Endothelial cell of umbilical vein (primary cell): Measurements from ENCODE around the gene KRT15. TPM values are rescaled to one million over a fixed set of nuclear protein-coding genes. Genes with fewer than 3 reads are reported as not detected.

ENCODE experiments used
- BruUV-seq: library from RNA; stranded (reverse); fragments of 400-500 nt; replicated peaks from 2 replicates; lab custom pipeline; 2021; lab: Mats Ljungman, UMichigan
- CTCF ChIA-PET: fragments of 300-600, 350-600 bp; sonication (Branson Sonifier 250); formaldehyde crosslinking; loops from one replicate; lab custom pipeline; 2021; ENCODE audit warnings: antibody characterized with exemption, inconsistent platforms; lab: Charles Lee
- POLR2A ChIA-PET: fragments of 300-600, 350-600 bp; sonication (Branson Sonifier 250); formaldehyde crosslinking; loops from one replicate; lab custom pipeline; 2021; ENCODE audit warnings: antibody characterized with exemption, inconsistent platforms; lab: Charles Lee
- DNase-seq: peaks from one replicate; pipeline ENCODE4 v3.0.0-alpha.2; 2011; ENCODE audit warnings: low read depth, low spot score
- FAIRE-seq: peaks from 2 replicates; lab custom pipeline; 2011; peaks lifted over from hg19 to GRCh38; lab: Jason Lieb, UNC
- H2AFZ ChIP-seq: 2 replicates; pipeline ENCODE4 v1.6.0; 2012; ENCODE audit warnings: low read depth, low read length, control low read depth, inconsistent platforms
- H3K27ac ChIP-seq: 2 replicates; pipeline ENCODE4 v1.5.1; 2011; ENCODE audit warnings: low read depth, mild to moderate bottlenecking, control low read depth, low read length, moderate library complexity; ENCODE audit not compliant: insufficient read depth
- H3K27me3 ChIP-seq, 2 experiments: 2 replicates each; pipeline versions ENCODE4 v1.6.0 to v1.6.1; 2011; ENCODE audit warnings: low read length in 2 of 2, mixed read lengths in 1 of 2; ENCODE audit not compliant: control insufficient read depth in 2 of 2, insufficient read depth in 2 of 2
- H3K36me3 ChIP-seq, 2 experiments: 2 replicates in 1 of 2; 3 replicates in 1 of 2; pipeline ENCODE4 v1.5.1; 2011; ENCODE audit warnings: low read length in 2 of 2, mild to moderate bottlenecking in 1 of 2, moderate library complexity in 1 of 2; ENCODE audit not compliant: control insufficient read depth in 2 of 2, insufficient read depth in 2 of 2; ENCODE audit errors: extremely low read depth in 1 of 2
- H3K4me1 ChIP-seq: 3 replicates; pipeline ENCODE4 v1.5.1; 2011; ENCODE audit warnings: mild to moderate bottlenecking, low read length; ENCODE audit not compliant: control insufficient read depth, insufficient read depth; ENCODE audit errors: extremely low read depth
- H3K4me2 ChIP-seq: 2 replicates; pipeline ENCODE4 v1.6.1; 2011; ENCODE audit warnings: low read length, control low read depth, mixed read lengths; ENCODE audit not compliant: insufficient read depth
- H3K4me3 ChIP-seq, 3 experiments: fragments of 200-600 bp in 1 of 3; sonication (generic), shearing (Covaris generic) in 1 of 3; replicated peaks in 1 of 3; 2 replicates each; pipeline ENCODE4 v1.5.1; 2011 to 2016; ENCODE audit warnings: control low read depth in 3 of 3, low read length in 3 of 3, mild to moderate bottlenecking in 2 of 3, inconsistent platforms in 1 of 3, low read depth in 1 of 3, moderate library complexity in 1 of 3; ENCODE audit not compliant: insufficient read depth in 1 of 3
- H3K79me2 ChIP-seq: 2 replicates; pipeline ENCODE4 v1.6.0; 2012; ENCODE audit warnings: low read length, inconsistent platforms; ENCODE audit not compliant: control insufficient read depth, insufficient read depth
- H3K9ac ChIP-seq: replicated peaks from 2 replicates; pipeline ENCODE3; 2011; ENCODE audit warnings: low read length, control low read depth; ENCODE audit not compliant: insufficient read depth; ENCODE audit errors: extremely low read depth
- H3K9me1 ChIP-seq: replicated peaks from 3 replicates; pipeline ENCODE4 v1.6.0; 2011; ENCODE audit warnings: mild to moderate bottlenecking, low read length; ENCODE audit not compliant: control insufficient read depth, insufficient read depth; ENCODE audit errors: extremely low read depth
- H3K9me3 ChIP-seq: replicated peaks from 2 replicates; pipeline ENCODE4 v1.5.1; 2012; ENCODE audit warnings: low read length, inconsistent platforms; ENCODE audit not compliant: control insufficient read depth, insufficient read depth
- H4K20me1 ChIP-seq: replicated peaks from 2 replicates; pipeline ENCODE3; 2011; ENCODE audit warnings: mild to moderate bottlenecking, low read length; ENCODE audit not compliant: control insufficient read depth, insufficient read depth; ENCODE audit errors: extremely low read depth
- CTCF ChIP-seq, 2 donors: IDR thresholded peaks; 1 replicate in 1 of 2; 2 replicates in 1 of 2; pipeline ENCODE4 v1.5.1; 2011; ENCODE audit warnings: low read length in 2 of 2, mild to moderate bottlenecking in 2 of 2, moderate library complexity in 2 of 2, control low read depth in 1 of 2, inconsistent platforms in 1 of 2, low read depth in 1 of 2; ENCODE audit not compliant: insufficient read depth in 1 of 2; ENCODE audit errors: extremely low read depth in 1 of 2
- EZH2 ChIP-seq: IDR thresholded peaks from 2 replicates; pipeline ENCODE4 v1.6.1; 2012; ENCODE audit warnings: borderline replicate concordance, low read depth, mild to moderate bottlenecking, moderate library complexity, low read length, inconsistent platforms; ENCODE audit not compliant: severe bottlenecking
- FOS ChIP-seq: IDR thresholded peaks from 2 replicates; pipeline ENCODE4 v1.6.1; 2011; ENCODE audit warnings: mild to moderate bottlenecking, low read length, moderate library complexity, borderline replicate concordance; ENCODE audit not compliant: insufficient read depth
- GATA2 ChIP-seq: IDR thresholded peaks from 2 replicates; pipeline ENCODE4 v1.7.0; 2011; ENCODE audit warnings: low read depth, mild to moderate bottlenecking, moderate library complexity, mixed read lengths, low read length; ENCODE audit not compliant: insufficient read length, insufficient read depth
- JUN ChIP-seq: IDR thresholded peaks from 2 replicates; pipeline ENCODE4 v1.6.1; 2011; ENCODE audit warnings: borderline replicate concordance, low read depth; ENCODE audit not compliant: insufficient read length, insufficient read depth
- MAX ChIP-seq: IDR thresholded peaks from 2 replicates; pipeline ENCODE4 v1.6.1; 2011; ENCODE audit not compliant: insufficient read depth, insufficient read length
- MYC ChIP-seq: IDR thresholded peaks from one replicate; pipeline ENCODE4 v1.6.1; 2011; ENCODE audit warnings: mild to moderate bottlenecking, low read depth, low read length
- POLR2A ChIP-seq: IDR thresholded peaks from 2 replicates; pipeline ENCODE4 v1.6.1; 2012; ENCODE audit warnings: low read depth, mild to moderate bottlenecking, control low read depth, low read length
- POLR2AphosphoS5 ChIP-seq: IDR thresholded peaks from 2 replicates; pipeline ENCODE4 v1.6.1; 2012; ENCODE audit warnings: low read depth, mild to moderate bottlenecking, control low read depth, low read length, moderate library complexity; ENCODE audit not compliant: insufficient read depth
- dilution Hi-C: fragments of 300-500 bp; cut with MboI; formaldehyde crosslinking; loops from one replicate; pipeline ENCODE4 v1.15.0; 2019; ENCODE audit warnings: low sequenced_read_pairs; ENCODE audit not compliant: extremely low pct_ligation_motif_present
- intact Hi-C: fragments of 100-400 bp; cut with micrococcal nuclease; formaldehyde crosslinking; loops from one replicate; pipeline ENCODE4 v1.10.0; 2022
- polyA plus RNA-seq, 4 experiments: library from polyadenylated mRNA; depleted of rRNA in 3 of 4; stranded (reverse) in 3 of 4; unstranded in 1 of 4; fragments of >200 nt; gene quantifications; 2 replicates each; pipeline versions ENCODE4 v1.2.1 to v1.2.3, GENCODE V29; 2011 to 2012; ENCODE audit warnings: missing spikeins in 1 of 4
- total RNA-seq: library from RNA; stranded (reverse); gene quantifications from 2 replicates; pipeline ENCODE4 v1.2.3, GENCODE V29; 2021

Gene KRT15
- total and polyA plus RNA-seq, 2 donors (not counting 3 experiments of a cell fraction or from before 2014, with no cell fraction given): 0.68 to 2.8 TPM

- no peaks in the 10 kb centered on the region for H3K79me2 ChIP-seq
- CTCF ChIA-PET: interaction anchor here (1.2 to 2.0 kb wide), 3 partner anchors 13 to 152 kb away, joined by 3 to 5 read pairs (median 4); no protein-coding TSS in a partner anchor
- dilution Hi-C loops (no loop called here), intact Hi-C loops (no loop called here)
- H3K4me3 ChIP-seq: no peak overlapping the region
- H3K27ac ChIP-seq: no peak overlapping the region
- H3K4me2 ChIP-seq: no peak overlapping the region
- FAIRE-seq: no peak
- BruUV-seq: no TSS peak
- no peak overlapping the region for H2AFZ ChIP-seq
- no peaks in the 10 kb centered on the region for H3K4me1 ChIP-seq
- POLR2A ChIA-PET: no interaction called here
- no peaks in the 10 kb centered on the region for H4K20me1 ChIP-seq
- H3K9me3 ChIP-seq: no peaks in the 10 kb centered on the region
- TF ChIP-seq EZH2 (no peak), MYC (no peak), POLR2A (no peak), CTCF (IDR thresholded peaks at IDR 0.05; ENCODE audit: extremely low read depth in 1 of 2, insufficient read depth in 1 of 2, low read depth in 1 of 2, low read length in 2 of 2) (no peak), POLR2AphosphoS5 (no peak), MAX (no peak), FOS (no peak), JUN (no peak), GATA2 (no peak)
- DNase-seq: no peak
- no peaks in the 10 kb centered on the region for H3K36me3 ChIP-seq
- H3K27me3 ChIP-seq: no peaks in the 10 kb centered on the region
- H3K9me1 ChIP-seq: no peaks in the 10 kb centered on the region
- H3K9ac ChIP-seq: no peak overlapping the region
Observed at GRCh38 chr17:41511116-41511515, 7.6 kb downstream of the KRT15 start.
